Duodenal mucosa (tissue), 2 donors: ENCODE results near the gene TSPAN11.
"Not testable (repeated sequence)": the region's sequence is repeated elsewhere in the genome, so short reads cannot be mapped to it uniquely, and the experiment has no call there.

Experiments
- H3K27ac ChIP-seq: one replicate; pipeline ENCODE4 v1.7.0; 2013; ENCODE audit warnings: low read depth, low read length
- H3K27me3 ChIP-seq, 2 donors: one replicate each; pipeline ENCODE4 v1.7.0; 2013; ENCODE audit warnings: low read length in 2 of 2, control low read depth in 1 of 2; ENCODE audit not compliant: insufficient read depth in 2 of 2, control insufficient read depth in 1 of 2
- H3K36me3 ChIP-seq, 2 donors: one replicate each; pipeline ENCODE4 v1.7.0; 2013; ENCODE audit warnings: low read length in 2 of 2, control low read depth in 1 of 2; ENCODE audit not compliant: insufficient read depth in 2 of 2, control insufficient read depth in 1 of 2
- H3K4me1 ChIP-seq, 2 donors: one replicate each; pipeline ENCODE4 v1.7.0; 2013; ENCODE audit warnings: low read length in 2 of 2, control low read depth in 1 of 2; ENCODE audit not compliant: insufficient read depth in 2 of 2, control insufficient read depth in 1 of 2
- H3K4me3 ChIP-seq, 2 donors: one replicate each; pipeline ENCODE4 v1.7.0; 2013; ENCODE audit warnings: low read length in 2 of 2, low read depth in 1 of 2
- H3K9ac ChIP-seq, 2 donors: one replicate each; pipeline ENCODE4 v1.7.0; 2013; ENCODE audit warnings: low read length in 2 of 2, low read depth in 1 of 2
- H3K9me3 ChIP-seq, 2 donors: one replicate each; pipeline ENCODE4 v1.7.0; 2013; ENCODE audit warnings: low read length in 2 of 2, control low read depth in 1 of 2; ENCODE audit not compliant: control insufficient read depth in 1 of 2

The TSPAN11 gene

DNA sequence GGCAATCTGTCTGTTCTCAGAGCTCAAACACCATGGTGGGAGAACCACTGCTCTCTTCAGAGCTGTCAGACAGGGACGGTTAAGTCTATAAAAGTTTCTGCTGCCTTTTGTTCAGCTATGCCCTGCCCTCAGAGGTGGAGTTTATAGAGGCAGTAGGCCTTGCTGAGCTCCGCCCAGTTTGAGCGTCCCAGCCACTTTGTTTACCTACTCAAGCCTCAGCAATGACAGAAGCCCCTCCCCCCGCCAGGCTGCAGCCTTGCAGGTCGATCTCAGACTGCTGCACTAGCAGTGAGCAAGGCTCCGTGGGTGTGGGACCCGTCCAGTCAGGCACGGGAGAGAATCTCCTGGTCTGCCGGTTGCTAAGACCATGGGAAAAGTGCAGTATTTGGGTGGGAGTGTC lies 32.0 kb upstream of the TSPAN11 start:
- H3K27ac ChIP-seq, H3K9me3 ChIP-seq, H3K27me3 ChIP-seq, H3K9ac ChIP-seq, H3K4me3 ChIP-seq, H3K4me1 ChIP-seq, H3K36me3 ChIP-seq: not testable (repeated sequence)

DNA sequence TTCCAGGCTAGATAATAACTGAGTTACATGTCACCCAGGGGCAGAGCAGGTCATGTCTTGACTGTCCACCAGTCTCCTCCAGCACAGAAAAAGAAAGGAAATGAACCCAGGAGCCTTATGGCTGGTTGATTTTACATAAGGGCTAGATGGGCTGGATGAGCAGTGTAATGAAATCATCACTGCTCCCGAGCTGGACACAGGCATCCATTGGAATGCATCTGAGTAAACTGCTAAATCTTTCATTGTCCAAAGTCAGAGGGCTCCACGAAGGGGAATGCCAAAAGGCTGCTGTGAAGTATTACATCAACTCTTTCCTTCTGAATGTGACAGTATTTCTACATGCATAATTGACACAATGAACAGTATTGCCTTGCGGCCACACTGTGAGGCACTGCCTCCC lies 30.1 kb upstream of the TSPAN11 start:
- no peak overlapping the region for H3K27ac ChIP-seq
- no peak overlapping the region for H3K4me3 ChIP-seq
- H3K4me1 ChIP-seq = no peaks in the 10 kb centered on the region
- no peak overlapping the region for H3K9ac ChIP-seq
- H3K27me3 ChIP-seq = peaks cover 0 to 3% of the 10 kb centered on the region in 2 donors
- no peaks in the 10 kb centered on the region for H3K36me3 ChIP-seq
- no peaks in the 10 kb centered on the region for H3K9me3 ChIP-seq

DNA sequence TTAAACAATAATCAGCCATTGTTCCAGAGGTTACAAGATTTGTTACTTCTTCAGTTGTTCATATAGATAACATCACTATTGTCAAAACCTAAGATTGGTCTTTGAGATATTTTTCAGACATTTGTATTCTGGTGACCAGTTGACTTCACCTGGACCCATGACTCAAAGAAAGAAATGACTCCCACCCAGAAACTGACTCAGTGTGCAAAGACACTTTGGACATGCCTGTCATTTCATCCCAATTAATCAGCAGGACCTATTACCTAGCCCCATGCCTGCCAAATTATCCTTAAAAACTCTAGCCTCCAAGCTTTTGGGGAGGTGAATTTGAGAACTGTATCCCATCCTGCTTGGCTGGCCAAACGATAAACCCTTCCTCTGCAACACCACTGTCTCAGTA lies 27.7 kb upstream of the TSPAN11 start:
- Histone ChIP-seq H3K4me3 (no peak overlapping the region), H3K4me1 (no peaks in the 10 kb centered on the region), H3K27me3 (peaks cover 0 to 3% of the 10 kb centered on the region in 2 donors), H3K9ac (no peak overlapping the region), H3K27ac (no peak overlapping the region), H3K36me3 (no peaks in the 10 kb centered on the region), H3K9me3 (no peaks in the 10 kb centered on the region)

DNA sequence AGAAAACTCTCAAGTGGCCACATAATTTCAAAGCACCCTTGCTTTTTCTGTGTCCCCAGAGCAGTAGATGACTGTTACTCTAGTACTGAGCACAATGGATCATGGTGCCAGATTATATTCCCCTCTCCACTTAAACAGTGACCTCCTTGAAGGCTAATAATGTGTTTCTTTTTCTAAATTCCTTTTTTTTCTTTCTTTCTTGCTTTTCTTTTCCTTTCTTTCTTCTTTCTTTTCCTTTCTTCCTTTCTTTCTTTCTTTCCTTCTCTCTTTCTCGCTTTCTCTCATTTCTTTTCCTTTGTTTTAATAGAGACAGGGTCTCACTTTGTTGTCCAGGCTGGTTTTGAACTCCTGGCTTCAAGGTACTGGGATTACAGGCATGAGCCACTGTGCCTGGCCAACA lies 26.2 kb upstream of the TSPAN11 start:
- H3K9ac ChIP-seq = no peak overlapping the region
- no peaks in the 10 kb centered on the region for H3K4me1 ChIP-seq
- no peaks in the 10 kb centered on the region for H3K36me3 ChIP-seq
- H3K27me3 ChIP-seq = peaks cover 0 to 3% of the 10 kb centered on the region in 2 donors
- H3K27ac ChIP-seq = no peak overlapping the region
- no peaks in the 10 kb centered on the region for H3K9me3 ChIP-seq
- no peak overlapping the region for H3K4me3 ChIP-seq

DNA sequence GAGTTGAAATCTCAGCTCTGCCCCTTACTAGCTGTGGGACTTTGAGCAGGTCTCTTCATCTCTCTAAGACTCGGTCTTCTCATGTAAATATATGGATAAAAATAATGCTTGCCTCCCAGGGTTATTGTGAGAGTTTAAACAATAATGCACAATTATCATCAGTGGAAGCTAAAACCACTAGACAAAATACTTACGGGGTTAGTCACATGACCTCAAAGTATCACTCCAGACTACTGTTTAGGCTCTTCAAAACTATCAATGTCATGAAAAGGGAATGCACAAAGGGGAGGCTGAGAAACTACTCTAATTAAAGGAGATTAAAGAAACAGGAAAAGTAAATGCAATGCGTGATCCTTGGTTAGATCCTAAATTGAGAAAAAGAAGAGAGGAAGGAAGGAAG lies 24.5 kb upstream of the TSPAN11 start:
- no peaks in the 10 kb centered on the region for H3K4me1 ChIP-seq
- H3K27me3 ChIP-seq = peaks cover 0 to 3% of the 10 kb centered on the region in 2 donors
- no peaks in the 10 kb centered on the region for H3K9me3 ChIP-seq
- H3K4me3 ChIP-seq = no peak overlapping the region
- no peak overlapping the region for H3K27ac ChIP-seq
- H3K9ac ChIP-seq = no peak overlapping the region
- H3K36me3 ChIP-seq = no peaks in the 10 kb centered on the region

DNA sequence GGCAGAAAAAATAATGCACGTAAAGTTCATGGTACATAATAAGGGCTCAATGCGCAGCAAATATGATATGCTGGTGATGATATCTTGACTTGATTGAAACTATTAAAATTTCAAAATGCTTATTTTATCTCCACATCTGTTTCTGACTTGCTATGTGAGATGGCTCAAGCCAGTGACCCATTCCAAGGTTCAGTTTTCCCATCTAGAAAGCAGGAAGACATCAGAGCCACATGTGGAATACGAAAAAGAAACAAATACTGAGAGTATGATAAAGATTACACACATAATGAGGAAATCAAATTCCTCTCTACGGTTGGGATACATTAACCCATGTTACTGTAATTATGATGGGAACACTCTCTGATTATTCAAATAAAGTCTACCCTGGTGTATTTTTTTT lies 24.0 kb upstream of the TSPAN11 start:
- Histone ChIP-seq H3K9me3 (no peaks in the 10 kb centered on the region), H3K27ac (no peak overlapping the region), H3K9ac (no peak overlapping the region), H3K4me3 (no peak overlapping the region), H3K27me3 (peaks cover 0 to 3% of the 10 kb centered on the region in 2 donors), H3K36me3 (no peaks in the 10 kb centered on the region), H3K4me1 (no peaks in the 10 kb centered on the region)

DNA sequence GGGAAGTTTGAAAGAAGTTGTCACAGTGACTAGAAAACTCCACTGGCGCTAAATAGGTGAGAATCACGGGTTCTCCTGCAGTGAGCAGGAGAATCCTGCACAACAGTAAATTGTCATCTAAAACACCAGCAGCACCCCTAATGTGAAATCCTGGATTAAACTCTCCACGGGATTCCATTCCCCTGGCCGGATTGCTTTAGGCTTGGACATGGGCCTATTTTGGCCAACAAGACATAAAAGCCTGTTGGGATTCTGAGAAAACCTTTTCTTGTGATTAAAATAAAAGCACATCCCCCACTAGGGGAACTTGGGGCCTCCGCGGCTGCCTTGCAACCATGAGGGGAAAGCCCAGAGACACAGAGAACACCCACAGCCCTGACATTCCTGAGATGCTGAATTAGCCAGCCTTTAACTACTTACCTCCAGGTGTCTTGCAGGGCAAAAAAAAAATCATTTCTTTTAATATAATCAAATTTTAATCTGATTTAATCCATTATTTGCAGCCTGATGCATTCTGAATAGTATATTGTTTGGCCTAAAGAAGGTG lies 21.0 kb upstream of the TSPAN11 start:
- Histone ChIP-seq H3K4me3 (no peak overlapping the region), H3K27ac (no peak overlapping the region), H3K27me3 (peaks cover 0 to 3% of the 10 kb centered on the region in 2 donors), H3K9me3 (no peaks in the 10 kb centered on the region), H3K36me3 (no peaks in the 10 kb centered on the region), H3K4me1 (no peaks in the 10 kb centered on the region), H3K9ac (no peak overlapping the region)

DNA sequence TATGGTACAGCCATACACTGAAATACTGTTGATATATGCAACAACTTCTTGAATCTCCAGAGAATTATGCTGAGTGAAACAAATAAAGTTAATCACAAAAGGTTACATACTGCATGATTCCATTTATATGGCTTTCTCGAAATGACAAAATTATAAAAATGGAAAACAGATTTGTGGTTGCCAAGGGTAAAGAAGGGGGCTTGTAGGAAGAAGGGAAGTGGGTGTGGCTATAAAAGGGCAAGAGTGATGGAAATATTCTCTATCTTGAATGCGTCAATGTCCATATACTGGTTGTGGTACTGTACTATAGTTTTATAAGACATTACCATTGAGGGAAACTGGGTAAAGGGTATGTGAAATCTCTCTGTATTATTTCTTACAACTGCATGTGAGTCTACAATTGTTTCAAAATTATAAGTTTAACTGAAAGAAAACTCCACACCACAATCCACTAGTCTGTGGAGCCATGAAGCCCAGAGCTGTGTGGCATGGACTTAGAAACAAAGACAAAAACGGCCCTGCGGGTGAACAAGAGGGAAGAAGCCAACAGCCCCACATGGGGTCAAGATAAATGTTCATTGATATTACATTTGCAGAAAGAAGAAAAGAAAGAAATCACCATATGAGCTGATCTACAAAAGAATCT lies 18.3 kb upstream of the TSPAN11 start:
- no peaks in the 10 kb centered on the region for H3K36me3 ChIP-seq
- no peaks in the 10 kb centered on the region for H3K9me3 ChIP-seq
- no peak overlapping the region for H3K27ac ChIP-seq
- H3K9ac ChIP-seq = no peak overlapping the region
- no peaks in the 10 kb centered on the region for H3K27me3 ChIP-seq
- H3K4me3 ChIP-seq = no peak overlapping the region
- no peaks in the 10 kb centered on the region for H3K4me1 ChIP-seq

DNA sequence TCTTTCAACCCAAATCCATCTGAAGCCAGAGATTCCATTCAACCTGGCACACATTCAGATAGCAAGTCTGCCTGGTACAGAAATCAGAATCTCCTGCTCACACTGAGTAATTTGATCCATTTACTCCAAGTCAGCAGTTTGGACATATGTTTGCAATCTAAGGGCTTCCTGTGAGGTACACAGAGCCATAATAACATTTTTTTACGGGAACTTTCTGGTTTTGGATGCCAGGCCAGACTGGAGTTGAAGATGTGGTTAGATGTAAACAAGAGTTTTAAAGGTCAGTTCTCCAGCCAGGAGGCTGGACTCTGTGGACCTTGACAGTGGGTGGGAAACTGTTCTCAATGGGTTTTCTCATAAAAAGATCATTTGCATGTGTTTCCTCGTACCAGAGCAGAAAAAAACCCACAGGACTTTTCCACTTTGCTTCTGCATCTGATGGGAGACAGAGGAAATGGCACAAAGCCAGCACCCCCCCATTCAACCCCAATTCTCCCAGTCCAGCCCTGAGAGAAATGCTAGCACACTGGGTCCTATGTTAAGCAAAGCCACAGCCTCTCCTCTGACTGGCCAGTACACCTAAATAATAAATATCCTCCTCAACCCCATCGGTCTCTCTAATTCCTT lies 17.7 kb upstream of the TSPAN11 start:
- no peak overlapping the region for H3K9ac ChIP-seq
- no peaks in the 10 kb centered on the region for H3K27me3 ChIP-seq
- H3K9me3 ChIP-seq = no peaks in the 10 kb centered on the region
- no peak overlapping the region for H3K4me3 ChIP-seq
- H3K4me1 ChIP-seq = no peaks in the 10 kb centered on the region
- H3K36me3 ChIP-seq = no peaks in the 10 kb centered on the region
- no peak overlapping the region for H3K27ac ChIP-seq

DNA sequence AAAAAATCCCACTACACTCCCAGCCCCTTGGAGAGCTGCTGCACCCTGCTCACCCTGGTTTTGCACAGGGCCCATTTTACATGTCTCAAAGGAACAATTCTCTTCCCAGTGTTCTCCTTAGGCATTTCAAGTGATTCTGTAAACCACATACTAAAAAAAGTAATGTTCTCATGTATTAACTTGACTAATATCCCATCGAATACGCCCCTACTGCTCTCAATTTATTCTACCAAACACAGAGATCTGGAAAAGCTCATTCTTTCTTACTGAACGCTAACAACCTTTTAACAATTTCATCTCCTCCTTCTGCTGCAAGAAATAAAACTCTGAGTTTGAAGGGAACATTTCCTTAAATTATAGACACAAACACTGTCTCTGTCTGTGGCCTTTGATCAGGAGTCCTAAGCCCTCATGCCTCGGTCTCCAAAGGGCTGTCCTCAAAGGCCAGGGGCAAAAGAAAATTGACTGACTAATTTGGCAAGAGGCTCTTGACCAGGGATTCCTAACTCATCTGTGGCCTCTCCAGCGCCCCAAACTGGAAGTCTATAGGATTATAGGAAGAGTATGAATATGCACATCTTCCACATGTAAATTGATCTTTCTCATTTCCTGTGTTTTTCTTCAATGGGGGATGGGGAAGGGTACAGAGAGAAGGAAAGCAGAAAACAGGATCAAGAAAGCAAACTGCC lies 17.1 kb upstream of the TSPAN11 start:
- no peaks in the 10 kb centered on the region for H3K36me3 ChIP-seq
- H3K4me1 ChIP-seq = no peaks in the 10 kb centered on the region
- no peak overlapping the region for H3K27ac ChIP-seq
- H3K9ac ChIP-seq = no peak overlapping the region
- H3K27me3 ChIP-seq = no peaks in the 10 kb centered on the region
- H3K4me3 ChIP-seq = no peak overlapping the region
- no peaks in the 10 kb centered on the region for H3K9me3 ChIP-seq
